ENCODE measurements around the gene ARR3.
"Not testable (repeated sequence)": the region's sequence is repeated elsewhere in the genome, so short reads cannot be mapped to it uniquely, and the experiment has no call there.

The ARR3 gene

DNA sequence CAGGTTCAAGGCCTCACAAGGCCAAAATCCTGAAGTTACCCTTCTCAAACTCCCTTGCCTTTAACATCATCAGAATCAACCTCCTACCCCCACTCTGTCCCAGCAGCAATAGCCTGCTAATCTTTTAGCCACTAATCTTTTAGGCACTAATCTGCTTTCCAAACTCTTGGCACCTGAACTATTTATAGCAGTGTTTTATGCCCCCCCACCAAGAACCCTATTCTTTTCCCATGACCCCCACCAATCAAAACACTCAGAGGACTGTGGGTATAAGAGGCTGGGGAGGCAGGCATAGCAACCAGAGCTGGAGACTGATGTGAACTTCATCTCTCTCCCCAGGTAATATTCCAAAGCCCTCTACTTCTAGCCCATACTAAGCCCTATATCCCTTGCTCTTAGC is at the start of gene ARR3:
Gene ARR3 (plus strand): TSS at position 301 of the 400 bp plus-strand sequence. CDS start 1,052 bp downstream, outside the sequence.
- Histone ChIP-seq H3K27ac (no peak within 1 kb of the TSS), H3K4me2 (no peak within 1 kb of the TSS), H3K4me1 (no peaks in the 10 kb centered on the region), H3K9me3 (no peaks in the 10 kb centered on the region), H3K27me3 (peaks cover 67% of the 10 kb centered on the region), H3K9ac (no peak within 1 kb of the TSS), H3K36me3 (no peaks in the 10 kb centered on the region), H3K4me3 (no peak within 1 kb of the TSS), H4K20me1 (no peaks in the 10 kb centered on the region)
- no peak for TF ChIP-seq Cebpa-rat (IDR thresholded peaks at IDR 0.05)

DNA sequence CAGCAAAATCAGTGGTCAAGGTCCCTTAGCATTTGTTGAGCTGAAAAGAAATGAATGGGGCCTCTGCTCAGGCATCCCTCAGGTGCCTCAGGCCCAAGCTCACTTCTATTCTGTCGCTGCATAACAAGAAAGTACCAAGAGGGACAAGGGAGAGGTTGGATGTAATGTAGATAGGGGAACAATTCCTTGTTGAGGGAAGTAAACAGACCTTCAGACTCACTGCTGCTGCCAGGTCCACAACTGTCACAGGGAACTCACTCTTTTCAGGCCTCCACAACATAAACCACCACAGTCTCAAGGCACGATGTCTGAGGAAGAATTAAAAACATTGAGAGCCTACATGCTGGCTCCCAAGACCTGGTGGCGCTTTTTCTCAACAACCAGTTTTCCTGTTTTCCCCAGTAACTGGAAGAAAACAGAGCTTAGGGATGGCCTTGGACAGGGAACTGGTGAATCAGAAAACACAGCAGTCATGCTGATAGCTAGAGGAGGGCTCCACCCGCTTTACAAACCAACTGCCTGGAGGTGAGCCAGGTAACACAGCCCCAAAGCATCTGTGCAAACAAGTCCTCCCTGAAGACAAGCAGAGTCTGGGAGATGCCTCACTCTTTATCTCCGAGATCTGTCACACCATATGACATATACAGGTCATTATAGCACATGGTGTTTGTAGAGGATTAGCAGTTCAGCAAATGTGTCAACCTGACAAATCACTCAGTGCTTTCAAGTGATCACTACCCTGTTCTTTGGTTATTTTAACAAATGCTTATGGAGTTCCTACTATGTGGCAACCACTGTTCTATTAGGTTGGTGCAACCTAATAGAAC is 48.0 kb upstream of the ARR3 start:
- TF ChIP-seq Cebpa-rat (IDR thresholded peaks at IDR 0.05), result no peak
- Histone ChIP-seq H3K4me3 (no peak overlapping the region), H3K9ac (no peak overlapping the region), H3K27me3 (peaks cover 70% of the 10 kb centered on the region), H3K9me3 (peaks cover 29% of the 10 kb centered on the region), H3K4me2 (no peak overlapping the region), H3K36me3 (no peaks in the 10 kb centered on the region), H3K4me1 (no peaks in the 10 kb centered on the region), H4K20me1 (no peaks in the 10 kb centered on the region), H3K27ac (no peak overlapping the region)

DNA sequence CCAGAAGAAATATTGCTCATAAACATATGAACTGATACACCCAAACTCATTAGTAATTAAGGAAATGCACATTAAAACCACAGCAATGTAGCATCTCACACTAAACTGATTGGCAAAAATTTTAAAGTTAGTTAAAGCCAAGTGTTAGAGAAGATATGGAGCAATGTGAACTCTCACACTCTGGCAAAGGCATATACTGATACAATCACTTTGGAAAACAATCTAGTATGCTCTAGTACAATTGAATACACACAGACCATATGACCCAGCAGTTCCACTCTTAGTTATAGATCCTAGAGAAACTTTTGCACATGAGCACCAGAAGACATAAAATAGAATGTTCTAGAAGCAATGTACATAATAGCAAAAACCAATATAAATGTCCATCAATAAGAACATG is 42.1 kb upstream of the ARR3 start:
- Histone ChIP-seq H3K9ac (no peak overlapping the region), H3K4me1 (no peaks in the 10 kb centered on the region), H3K9me3 (no peaks in the 10 kb centered on the region), H3K27me3 (peaks cover 75% of the 10 kb centered on the region), H3K4me3 (no peak overlapping the region), H3K27ac (no peak overlapping the region), H3K4me2 (no peak overlapping the region), H4K20me1 (no peaks in the 10 kb centered on the region), H3K36me3 (no peaks in the 10 kb centered on the region)
- no peak for TF ChIP-seq Cebpa-rat (IDR thresholded peaks at IDR 0.05)

DNA sequence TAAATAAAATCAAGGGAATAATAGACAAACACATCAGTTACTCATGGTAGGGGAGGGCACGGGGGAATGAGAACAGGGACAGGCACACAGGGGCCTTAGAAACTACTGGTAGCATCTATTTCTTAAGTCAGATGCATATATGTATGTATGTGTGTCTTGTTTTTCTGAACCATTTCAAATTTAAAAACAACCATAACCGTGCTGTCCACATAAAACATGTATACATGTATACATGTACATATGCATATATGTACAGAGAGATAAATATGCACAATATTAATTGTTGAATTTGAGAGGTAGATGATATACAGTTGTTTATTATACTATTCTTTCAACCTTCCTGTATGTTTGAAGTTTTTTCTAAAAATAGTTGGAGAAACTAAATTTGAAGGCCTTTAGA is 41.4 kb upstream of the ARR3 start:
- no peak overlapping the region for H3K4me2 ChIP-seq
- H4K20me1 ChIP-seq, result no peaks in the 10 kb centered on the region
- no peak overlapping the region for H3K4me3 ChIP-seq
- TF ChIP-seq Cebpa-rat (IDR thresholded peaks at IDR 0.05), result no peak
- H3K36me3 ChIP-seq, result no peaks in the 10 kb centered on the region
- no peak overlapping the region for H3K27ac ChIP-seq
- no peaks in the 10 kb centered on the region for H3K9me3 ChIP-seq
- no peaks in the 10 kb centered on the region for H3K4me1 ChIP-seq
- peaks cover 77% of the 10 kb centered on the region for H3K27me3 ChIP-seq
- no peak overlapping the region for H3K9ac ChIP-seq

DNA sequence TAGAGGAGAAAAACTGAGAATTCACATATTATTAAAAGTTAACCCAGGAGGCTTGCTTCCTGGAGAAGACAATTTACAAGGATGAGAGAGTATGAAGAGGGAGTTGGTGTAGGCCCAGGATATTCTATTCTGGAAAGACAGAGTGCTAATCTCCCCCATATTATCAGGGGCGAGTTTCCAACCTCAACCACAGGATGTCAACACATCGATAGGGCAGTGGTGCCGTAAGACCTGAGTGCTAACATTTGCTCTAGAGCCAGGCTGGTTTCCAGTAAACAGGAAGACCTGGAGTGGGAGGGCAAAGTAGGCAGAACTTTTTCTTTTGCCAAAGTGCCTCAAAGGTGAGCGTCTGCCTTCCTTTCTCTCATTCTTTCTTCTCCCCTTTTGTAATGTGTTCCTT is 36.5 kb upstream of the ARR3 start:
- TF ChIP-seq Cebpa-rat (IDR thresholded peaks at IDR 0.05), result no peak
- peaks cover 81% of the 10 kb centered on the region for H3K27me3 ChIP-seq

DNA sequence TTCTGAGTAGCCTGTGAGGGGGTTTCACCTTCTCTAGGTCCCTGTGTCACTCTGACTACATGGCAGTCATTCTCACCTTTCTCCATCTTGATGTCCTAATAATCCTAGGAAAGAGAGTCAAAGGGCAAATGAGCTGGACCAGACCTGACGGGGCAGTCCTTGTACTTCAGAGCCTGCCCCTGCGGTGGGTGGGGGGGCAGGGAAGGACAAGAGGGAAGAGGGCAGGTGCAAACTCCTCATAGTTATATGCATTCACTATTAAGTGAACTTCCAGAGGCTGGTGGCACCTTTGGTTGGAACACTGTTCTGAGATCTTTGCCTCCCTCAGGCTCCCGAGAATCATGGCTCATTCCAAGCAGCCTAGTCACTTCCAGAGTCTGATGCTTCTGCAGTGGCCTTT is 33.8 kb upstream of the ARR3 start, which contains the start of gene AWAT1:
Gene AWAT1 (plus strand): TSS at position 301 of the 400 bp plus-strand sequence. CDS start 41 bp downstream, at position 342.
- no peak within 1 kb of the TSS for H3K4me3 ChIP-seq
- no peaks in the 10 kb centered on the region for H3K36me3 ChIP-seq
- H3K27me3 ChIP-seq, result peaks cover 80% of the 10 kb centered on the region
- no peak for TF ChIP-seq Cebpa-rat (IDR thresholded peaks at IDR 0.05)
- peaks cover 6% of the 10 kb centered on the region; the same call in 1 of the 2 replicates for H4K20me1 ChIP-seq
- no peak within 1 kb of the TSS for H3K27ac ChIP-seq
- H3K9me3 ChIP-seq, result no peaks in the 10 kb centered on the region
- H3K4me2 ChIP-seq, result no peak within 1 kb of the TSS
- no peak within 1 kb of the TSS for H3K9ac ChIP-seq
- H3K4me1 ChIP-seq, result no peaks in the 10 kb centered on the region

More for the DNA sequence above, 36.5 kb upstream of the ARR3 start:
- H3K9ac ChIP-seq, result no peak overlapping the region
- no peak overlapping the region for H3K4me2 ChIP-seq
- no peak overlapping the region for H3K4me3 ChIP-seq
- H4K20me1 ChIP-seq, result no peaks in the 10 kb centered on the region
- H3K4me1 ChIP-seq, result no peaks in the 10 kb centered on the region
- H3K9me3 ChIP-seq, result no peaks in the 10 kb centered on the region
- no peaks in the 10 kb centered on the region for H3K36me3 ChIP-seq
- no peak overlapping the region for H3K27ac ChIP-seq

DNA sequence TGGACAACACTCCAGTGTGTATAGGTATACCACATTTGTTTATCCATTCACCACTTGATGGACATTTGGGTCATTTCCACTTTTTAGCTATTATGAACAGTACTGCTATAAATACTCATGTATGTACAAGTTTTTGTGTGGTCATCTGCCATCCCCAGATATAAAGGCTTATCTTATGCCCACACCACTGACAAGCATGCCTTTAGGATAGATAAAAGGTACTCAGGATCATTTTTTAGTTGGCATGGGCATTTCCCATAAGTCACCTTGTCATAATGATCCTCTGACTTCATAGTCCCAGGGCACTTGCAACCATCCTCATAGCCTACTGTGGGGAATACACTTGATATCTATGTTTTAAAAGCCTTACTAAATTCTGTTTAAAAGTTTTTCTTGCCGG is 27.4 kb upstream of the ARR3 start:
- no peak overlapping the region for H3K27ac ChIP-seq
- H3K4me2 ChIP-seq, result no peak overlapping the region
- no peak for TF ChIP-seq Cebpa-rat (IDR thresholded peaks at IDR 0.05)
- H3K9me3 ChIP-seq, result no peaks in the 10 kb centered on the region
- H3K36me3 ChIP-seq, result no peaks in the 10 kb centered on the region
- no peaks in the 10 kb centered on the region for H3K4me1 ChIP-seq
- peaks cover 87% of the 10 kb centered on the region for H3K27me3 ChIP-seq
- H4K20me1 ChIP-seq, result peaks cover 6% of the 10 kb centered on the region; the same call in 1 of the 2 replicates
- H3K4me3 ChIP-seq, result no peak overlapping the region
- no peak overlapping the region for H3K9ac ChIP-seq

DNA sequence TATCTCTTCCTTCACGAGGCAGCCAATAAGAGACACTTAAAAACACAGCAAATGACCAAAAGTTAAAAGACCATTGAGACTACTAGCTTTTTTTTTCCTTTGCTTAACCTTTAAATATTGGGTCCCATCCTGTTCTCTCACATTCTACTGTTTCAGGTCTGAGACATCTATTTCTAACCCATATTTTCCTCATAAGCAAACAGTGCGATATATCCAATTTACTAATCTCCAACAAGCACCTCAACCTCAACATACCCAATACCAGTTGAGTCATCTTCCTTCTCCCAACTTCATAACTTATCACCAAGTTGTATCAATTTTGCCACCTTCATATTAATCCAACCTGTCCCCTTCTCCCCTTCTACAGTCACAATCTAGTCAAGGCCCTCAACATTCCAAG is 26.6 kb upstream of the ARR3 start:
- H3K27me3 ChIP-seq, result peaks cover 86% of the 10 kb centered on the region
- no peak overlapping the region for H3K4me3 ChIP-seq
- H3K4me1 ChIP-seq, result no peaks in the 10 kb centered on the region
- H3K4me2 ChIP-seq, result no peak overlapping the region
- no peaks in the 10 kb centered on the region for H3K36me3 ChIP-seq
- peaks cover 6% of the 10 kb centered on the region; the same call in 1 of the 2 replicates for H4K20me1 ChIP-seq
- no peak overlapping the region for H3K27ac ChIP-seq
- H3K9me3 ChIP-seq, result no peaks in the 10 kb centered on the region
- no peak overlapping the region for H3K9ac ChIP-seq
- no peak for TF ChIP-seq Cebpa-rat (IDR thresholded peaks at IDR 0.05)

DNA sequence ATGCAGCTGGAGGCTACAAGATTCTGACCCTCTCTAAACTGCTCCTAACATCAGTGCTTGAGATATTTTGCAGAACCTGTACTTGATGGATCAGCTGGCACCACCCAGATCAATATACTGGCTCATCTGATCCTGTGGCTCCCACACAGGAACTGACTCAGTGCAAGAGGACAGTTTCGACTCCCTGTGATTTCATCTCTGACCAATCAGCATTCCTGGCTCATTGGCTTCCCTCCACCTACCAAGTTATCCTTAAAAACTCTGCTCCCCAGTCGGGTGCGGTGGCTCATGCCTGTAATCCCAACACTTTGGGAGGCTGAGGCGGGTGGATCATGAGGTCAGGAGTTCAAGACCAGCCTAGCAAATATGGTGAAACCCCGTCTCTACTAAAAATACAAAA is 24.5 kb upstream of the ARR3 start:
- not testable (repeated sequence) for H4K20me1 ChIP-seq, H3K9ac ChIP-seq, H3K9me3 ChIP-seq, H3K4me2 ChIP-seq, H3K36me3 ChIP-seq, H3K27ac ChIP-seq, H3K4me1 ChIP-seq, H3K4me3 ChIP-seq
- peaks cover 88% of the 10 kb centered on the region for H3K27me3 ChIP-seq

DNA sequence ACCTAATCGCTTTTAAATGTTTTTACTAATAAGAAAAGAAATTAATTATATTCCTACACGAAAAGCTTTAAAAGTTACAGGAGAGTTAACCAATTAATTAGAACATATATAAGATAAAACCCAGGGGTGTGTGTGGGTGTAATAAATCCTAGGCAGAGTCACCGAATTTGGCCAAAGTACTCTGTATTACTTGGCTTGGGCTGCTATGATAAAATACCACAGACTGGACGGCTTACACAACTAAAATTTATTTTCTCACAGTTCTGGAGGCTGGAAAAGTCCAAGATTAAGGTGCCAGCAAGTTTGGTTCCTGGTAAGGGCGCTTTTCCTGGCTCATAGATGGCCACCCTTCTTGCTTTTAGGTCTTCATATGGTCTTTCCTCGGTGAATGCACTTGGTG is 23.3 kb upstream of the ARR3 start:
- H3K36me3 ChIP-seq, result no peaks in the 10 kb centered on the region
- peaks cover 84% of the 10 kb centered on the region for H3K27me3 ChIP-seq
- no peak overlapping the region for H3K27ac ChIP-seq
- no peaks in the 10 kb centered on the region for H3K9me3 ChIP-seq
- H3K4me3 ChIP-seq, result no peak overlapping the region
- no peak overlapping the region for H3K4me2 ChIP-seq
- no peaks in the 10 kb centered on the region for H3K4me1 ChIP-seq
- H3K9ac ChIP-seq, result no peak overlapping the region
- no peak for TF ChIP-seq Cebpa-rat (IDR thresholded peaks at IDR 0.05)
- H4K20me1 ChIP-seq, result no peaks in the 10 kb centered on the region; the same call in 1 of the 2 replicates
